Stimulated activated CD8-positive, alpha-beta memory T cell treated with anti-CD3 and anti-CD28 coated beads, Interleukin-12 subunit alpha, Interleukin-12 subunit beta, amount 100 ng/mL, for 24 hours (primary cell): ENCODE results near the gene CCND3.
A peak's percentile ranks its signal among the peaks of the same experiment; 100 is the strongest.
"Not testable (repeated sequence)": the region's sequence is repeated elsewhere in the genome, so short reads cannot be mapped to it uniquely, and the experiment has no call there.

Experiments used
- DNase-seq: peaks from one replicate; pipeline ENCODE4 v3.0.0-alpha.2; 2020; ENCODE audit errors: extremely low read depth

Gene CCND3

DNA sequence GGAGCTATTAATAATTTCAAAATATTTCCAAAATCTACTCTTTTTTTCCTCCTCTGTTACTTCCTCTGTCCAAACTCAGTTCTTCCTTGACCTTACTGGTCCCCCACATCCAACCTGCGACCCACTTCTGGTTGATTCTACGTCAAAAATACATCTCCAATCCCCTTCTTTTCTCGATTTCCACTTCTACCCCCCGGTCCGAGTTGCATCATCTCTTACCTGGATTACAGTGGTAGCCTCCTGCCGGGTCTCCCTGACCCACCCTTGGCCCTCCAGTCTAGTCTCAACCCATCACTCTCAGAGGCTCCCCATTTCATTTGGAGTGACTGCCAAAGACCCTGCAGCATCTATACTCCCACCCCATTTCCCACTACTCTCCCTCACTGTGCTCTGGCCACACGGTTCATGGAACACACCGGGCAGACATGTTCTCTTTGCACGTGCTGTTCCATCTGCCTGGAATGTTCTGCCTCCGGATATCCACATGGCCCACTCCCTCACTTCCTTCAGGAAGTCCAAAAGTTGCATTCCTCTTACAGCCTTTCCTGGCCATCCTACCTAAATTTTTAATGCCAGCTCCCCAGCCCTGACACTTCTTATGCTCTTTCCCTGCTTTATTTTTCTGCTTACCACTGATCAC lies 6.1 kb upstream of the CCND3 start:
- DNase-seq = no peak

DNA sequence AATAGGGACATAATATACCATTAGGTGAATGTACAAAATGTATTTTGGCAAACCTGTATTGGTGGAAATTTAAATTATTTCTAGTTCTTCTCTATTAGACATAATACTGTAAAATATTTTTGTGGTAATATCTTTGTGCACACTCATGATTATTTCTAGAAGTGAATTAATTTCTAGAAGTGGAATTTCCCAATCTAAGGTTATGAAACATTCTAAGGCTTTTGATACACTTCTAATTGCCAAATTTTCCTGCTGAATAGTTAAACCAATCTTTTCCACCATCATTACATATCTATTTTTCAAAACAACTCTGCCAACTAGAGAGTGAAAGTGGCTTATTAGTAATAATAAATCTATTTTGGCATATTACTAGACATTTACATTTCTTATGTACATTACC lies 1.8 kb upstream of the CCND3 start:
- no peak for DNase-seq

DNA sequence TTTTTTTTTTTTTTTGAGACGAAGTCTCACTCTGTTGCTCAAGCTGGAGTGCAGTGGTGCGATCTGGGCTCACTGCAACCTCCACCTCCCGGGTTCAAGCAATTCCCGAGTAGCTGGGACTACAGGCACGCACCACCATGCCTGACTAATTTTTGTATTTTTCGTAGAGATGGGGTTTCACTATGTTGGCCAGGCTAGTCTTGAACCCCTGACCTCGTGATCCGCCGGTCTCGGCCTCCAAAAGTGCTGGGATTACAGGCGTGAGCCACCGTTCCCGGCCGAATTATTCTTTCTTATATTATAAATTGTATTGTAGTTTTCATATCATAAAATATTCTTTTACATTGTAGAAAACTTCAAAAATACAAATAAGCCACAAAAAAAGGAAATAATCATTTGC lies 1.3 kb upstream of the CCND3 start:
- not testable (repeated sequence) for DNase-seq

DNA sequence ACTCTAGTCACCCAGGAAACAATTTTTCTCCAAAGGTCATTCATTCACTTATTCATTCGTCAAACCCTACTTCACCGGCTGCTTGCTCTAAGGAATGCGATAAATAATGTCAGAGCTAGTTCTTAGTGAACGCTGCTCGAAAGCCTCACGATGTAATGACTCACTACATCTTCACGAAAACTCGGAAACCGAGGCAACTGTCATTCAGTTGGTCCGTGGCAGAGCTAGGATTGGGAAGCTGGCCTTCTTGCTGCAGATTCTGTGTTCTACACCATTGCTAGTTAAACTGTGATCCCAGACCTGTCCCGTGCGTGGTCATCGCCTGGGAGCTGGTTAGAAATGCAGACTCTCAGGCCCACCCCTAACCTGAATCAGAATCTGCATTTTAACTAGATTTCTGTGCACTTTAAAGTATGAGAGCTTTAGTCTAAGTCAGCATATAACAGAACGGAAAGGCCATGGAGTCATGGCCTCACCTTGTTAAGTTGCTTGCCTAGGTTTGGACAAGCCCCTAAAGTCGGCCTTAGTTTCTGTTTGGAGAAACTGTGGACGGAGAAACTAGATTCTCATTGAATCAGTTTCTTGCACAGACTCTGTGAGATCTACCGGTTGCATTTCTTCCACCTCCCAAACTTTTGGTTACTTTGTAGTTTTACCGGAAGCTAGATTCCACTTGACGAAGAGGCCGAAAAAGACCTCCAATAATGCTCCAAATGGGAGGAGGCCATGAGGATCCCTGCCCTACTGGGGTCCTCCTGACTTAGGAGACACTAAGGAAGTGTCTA lies 651 bp upstream of the CCND3 start:
- DNase-seq = no peak

DNA sequence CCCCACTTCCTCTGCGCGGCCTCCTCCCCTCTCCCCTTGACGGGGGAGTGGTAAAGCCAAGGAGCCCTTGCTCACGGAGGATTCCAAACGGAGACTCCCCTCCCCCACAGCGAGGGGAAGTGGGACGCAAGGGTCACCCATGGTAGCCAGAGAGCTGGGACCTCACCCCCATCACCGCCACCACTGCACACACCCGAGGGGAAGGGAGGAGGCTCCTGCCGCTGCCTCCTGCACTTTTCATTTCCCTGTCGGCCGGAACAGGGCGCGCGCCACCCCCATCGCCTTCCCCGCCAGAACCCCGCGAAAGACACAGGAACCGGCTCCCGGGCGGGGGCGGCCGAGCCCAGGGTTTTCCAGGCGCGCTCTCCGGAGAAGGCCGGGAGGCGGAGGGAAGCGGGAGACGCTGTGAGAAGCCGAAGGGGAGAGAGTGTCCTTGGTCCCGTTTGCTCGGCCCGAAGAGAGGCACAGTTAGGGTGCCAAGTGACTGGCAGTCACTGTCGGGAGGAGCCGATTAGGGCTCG lies 789 bp downstream of the CCND3 start:
- no peak for DNase-seq

DNA sequence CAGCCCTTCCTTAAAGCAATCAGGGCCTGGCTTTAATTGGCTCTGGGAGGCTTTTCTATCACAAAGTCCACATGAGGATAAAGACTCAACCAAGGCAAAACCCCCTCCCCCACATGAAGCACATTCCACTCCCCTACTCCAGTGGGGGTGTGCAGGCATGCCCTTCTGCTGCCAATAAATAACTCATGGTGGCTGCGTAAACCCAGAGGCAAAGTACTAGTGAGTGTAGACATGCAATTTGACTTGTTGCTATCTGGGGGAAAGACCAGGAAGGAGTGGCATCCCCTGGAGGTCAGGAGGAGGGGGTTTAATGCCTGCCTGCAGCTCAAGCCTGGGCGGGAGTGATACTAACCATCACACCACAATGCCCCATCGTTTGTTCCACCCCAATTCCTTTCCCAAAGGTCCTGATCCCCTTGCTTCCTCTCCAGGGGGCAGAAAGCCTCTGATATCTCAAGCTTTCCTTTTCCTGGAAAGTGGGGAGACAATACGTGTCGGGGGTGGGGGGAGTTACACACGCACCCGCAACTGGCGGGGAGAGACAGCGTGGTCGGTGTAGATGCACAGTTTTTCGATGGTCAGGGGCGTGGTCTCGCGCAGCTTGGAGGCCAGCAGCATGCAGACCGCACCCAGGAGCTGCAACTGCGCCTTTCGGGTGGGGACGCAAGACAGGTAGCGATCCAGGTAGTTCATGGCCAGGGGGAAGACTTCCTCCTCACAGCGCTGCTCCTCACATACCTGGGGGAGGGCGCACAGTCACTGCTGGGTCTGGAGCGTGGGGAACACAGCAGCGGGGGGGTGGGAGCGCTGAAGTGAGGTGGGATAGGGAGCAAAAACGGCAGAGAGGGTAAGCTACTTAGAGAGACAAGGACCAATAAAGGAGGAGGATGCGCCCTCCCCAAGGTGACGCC lies 1.5 kb downstream of the CCND3 start:
- no peak for DNase-seq

DNA sequence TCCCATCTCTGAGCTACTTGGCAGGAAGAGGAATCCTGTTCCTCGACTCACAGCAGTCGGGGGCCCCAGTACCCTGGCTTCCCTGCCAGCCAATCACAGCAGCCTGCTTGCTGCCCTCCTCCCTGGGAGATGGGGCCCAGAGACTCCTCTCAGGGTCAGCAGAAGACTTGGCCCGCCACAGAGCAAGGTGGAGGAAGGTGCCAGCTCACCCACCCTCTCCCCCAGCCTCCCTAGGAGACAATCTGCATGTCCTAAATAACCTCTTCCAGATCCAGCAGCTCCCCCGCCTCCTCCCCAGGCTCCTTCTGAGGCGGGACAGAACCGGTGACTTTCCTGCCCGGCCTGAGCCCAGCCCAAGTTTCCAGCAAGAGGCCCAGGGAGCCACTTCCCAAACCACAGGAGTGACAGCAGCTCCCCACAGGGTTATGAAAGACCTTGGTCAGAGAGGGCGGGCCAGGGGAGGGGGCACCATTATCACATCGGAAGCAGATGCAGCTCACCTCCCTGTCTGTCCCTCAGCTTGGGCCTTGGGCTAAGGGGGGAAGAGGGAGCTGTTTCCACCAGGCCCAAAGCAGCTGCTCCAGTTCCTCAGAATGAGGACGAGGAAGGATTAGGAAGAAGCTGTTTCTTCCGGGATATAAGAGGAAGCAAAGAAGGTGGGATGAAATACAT lies 2.3 kb downstream of the CCND3 start:
- no peak for DNase-seq

DNA sequence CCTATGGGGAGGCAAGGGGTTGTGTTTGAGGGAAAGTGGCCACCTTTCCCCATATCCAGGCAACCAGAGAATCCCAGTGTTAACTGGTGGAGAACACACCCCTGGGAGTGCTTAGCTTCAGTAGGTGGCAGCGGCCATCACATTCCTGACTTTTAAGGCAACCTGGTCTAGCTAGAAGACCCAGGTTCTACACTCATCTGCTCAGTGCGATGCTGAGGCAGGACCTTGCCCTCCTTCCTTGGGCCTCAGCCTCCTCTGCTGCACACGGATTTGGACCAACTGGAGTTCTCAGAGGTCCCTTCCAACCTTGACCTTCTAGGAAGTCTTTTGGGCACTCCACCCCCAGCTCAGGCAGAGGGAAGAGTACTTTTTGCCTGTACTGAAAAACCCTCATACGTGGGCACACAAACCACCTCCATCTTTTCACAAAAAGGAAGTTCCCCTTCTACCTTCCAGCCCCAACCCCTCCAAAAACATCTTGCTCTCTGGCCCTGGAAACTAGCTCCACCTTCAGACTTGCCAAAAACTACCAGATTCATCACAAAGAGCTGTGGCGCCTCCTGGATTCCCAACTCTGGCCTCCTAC lies 2.9 kb downstream of the CCND3 start:
- DNase-seq = no peak

DNA sequence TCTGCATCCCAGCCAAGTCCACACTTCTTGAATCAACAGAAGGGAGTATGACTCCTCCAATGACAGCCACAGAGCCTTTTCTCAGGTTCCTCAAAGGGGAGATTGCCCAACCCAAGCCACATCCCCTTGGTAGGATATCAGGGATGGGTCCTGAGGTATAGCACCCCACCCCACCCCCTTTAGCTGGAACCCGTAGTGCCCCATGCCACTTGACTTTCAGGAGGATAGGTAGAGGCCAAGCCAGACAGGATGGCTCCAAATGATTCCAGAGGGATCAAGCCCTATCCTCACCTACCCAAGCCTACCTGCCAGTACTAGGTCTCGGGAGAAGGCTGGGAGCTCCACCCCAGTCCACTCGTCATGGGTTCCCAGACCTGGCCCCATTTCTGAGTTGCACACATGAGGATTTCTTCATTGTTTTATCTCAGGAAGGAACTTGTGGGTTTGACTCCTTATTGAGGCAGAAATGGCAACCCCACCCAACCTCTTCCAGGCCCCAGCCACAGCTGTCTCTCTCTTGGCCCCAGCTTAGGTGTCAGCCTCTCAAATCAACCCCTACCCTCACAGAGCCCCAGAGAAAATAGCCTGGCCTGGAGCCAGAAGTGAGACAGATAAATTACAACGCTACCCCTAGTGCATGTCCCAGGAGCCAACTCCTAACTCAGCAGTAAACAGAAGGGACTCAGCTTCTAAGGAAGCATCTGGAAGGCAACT lies 3.6 kb downstream of the CCND3 start:
- DNase-seq = no peak

DNA sequence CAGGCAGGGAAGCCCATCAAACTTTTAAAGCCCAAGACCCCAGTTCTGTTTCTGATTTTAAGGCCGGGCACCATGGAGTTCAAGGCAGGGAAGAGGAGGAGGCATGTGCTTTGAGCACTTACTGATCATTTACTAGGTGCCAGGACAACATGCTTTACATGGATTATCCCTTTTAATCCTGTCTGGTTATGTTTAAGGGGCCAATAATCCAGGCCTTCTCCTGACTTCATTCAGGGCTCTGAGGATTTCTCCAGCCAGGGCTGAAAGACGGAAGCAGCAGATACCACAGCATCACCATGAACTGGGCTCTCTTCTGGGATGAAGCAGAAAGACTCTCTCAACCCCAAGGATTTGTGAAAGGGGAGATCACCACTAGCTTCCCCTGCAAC lies 4.1 kb downstream of the CCND3 start:
- no peak for DNase-seq

DNA sequence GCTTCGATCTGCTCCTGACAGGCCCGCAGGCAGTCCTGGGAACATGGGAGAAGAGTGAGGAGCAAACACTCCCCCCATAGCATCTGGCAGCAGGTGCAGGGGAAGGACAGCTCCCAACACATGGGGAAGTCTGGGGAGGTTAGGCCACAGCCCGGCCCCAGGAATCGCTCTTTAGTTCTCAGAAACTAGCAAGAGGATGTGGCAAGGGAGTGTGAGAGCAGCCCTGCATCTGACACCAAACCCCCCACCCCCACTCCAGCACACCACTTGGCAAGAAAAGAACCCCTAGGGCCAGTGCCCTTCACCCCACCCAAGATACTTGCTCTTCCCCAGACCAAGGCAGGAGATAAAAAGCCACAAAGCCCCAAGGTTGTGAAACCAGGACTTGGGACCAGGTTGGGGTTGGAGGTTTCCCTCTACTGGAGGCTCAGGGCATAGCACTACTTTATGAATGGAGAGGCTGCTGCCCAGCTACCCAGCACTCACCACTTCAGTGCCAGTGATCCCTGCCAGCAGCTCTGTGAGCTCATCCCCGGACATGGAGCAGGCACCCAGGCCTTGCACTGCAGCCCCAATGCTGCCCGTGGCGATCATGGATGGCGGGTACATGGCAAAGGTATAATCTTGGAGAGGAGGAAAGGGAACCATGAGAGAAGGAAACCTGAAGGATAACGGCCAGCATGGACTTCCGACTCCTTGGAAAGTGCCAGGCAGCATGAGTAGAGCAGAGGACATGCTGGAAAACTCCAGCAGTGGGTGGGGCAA lies 5.4 kb downstream of the CCND3 start:
- peak; percentile 51 for DNase-seq

DNA sequence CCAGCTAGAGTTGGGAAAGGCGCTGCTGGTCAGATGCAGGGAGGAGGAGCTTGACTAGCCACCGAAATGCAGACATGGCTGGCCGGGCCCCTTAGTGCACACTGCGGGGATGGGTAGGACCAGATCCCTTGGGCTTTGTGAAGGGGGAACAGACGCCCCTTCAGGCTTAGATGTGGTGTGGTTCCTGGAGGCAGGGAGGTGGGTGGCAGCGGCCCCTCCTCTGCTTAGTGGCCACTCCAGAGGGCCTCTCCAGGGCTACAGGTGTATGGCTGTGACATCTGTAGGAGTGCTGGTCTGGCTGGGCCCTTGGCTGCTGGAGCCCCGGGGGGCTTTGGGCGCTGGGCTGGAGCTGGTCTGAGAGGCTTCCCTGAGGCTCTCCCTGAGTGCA lies 5.9 kb downstream of the CCND3 start:
- no peak for DNase-seq

DNA sequence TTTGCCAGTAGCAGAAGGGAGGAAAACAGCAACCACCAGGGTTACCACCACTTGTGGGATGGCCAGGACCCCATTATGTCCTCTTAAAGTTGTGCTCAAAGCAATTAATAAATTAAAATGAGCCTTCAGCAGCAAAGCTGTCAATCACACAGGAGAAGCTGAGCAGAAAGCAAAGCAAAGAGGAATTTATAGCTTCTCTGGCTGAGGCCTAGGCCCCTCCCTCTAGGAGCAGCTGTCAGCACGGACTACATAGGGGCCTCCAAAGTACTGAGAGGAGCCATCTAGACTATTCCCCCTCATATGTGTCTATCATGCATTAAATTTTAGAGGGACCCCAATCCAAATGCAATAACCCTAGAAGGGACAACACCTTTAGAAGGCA lies 6.4 kb downstream of the CCND3 start:
- no peak for DNase-seq

DNA sequence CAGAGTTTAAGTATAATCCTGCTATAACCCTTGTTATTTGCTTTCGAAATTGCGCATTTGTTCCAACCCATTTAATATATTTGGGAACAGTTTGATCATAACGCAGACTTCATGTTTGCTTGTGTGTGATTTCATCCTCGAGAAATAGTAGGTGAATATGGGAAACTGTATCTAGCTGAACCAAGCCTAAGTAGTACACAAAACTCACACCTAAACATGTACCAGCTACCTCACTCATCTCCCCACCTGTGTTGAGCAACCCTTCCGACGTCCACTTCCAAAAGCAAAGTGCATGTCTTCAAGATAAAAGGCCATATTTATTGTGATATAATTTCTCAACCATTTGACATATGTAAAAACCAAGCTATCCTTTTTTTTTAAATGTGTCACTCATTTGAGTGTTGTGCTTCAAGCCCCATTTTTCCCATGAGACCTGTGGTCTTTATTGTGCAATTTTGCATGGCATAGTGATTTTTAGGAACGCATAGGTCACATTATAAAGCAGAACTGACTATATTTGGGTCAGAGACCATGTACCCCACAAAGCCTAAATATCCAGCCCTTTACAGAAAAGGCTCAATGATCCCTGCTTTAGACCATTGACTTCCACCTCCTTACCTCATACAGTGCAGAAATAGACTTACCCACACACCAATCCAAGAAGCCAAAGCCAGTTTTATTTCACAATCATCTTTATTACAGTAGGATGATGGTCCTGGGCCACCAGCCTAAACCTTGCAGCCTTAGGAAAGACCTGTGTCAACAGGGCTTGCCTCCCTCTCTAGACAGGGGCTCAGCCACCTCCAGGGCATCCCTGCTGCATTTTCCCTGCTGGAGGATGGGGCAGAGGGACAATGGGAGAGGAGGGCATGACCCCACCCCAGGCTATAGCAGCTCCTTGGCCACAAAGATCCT lies 7.1 kb downstream of the CCND3 start:
- DNase-seq = no peak

DNA sequence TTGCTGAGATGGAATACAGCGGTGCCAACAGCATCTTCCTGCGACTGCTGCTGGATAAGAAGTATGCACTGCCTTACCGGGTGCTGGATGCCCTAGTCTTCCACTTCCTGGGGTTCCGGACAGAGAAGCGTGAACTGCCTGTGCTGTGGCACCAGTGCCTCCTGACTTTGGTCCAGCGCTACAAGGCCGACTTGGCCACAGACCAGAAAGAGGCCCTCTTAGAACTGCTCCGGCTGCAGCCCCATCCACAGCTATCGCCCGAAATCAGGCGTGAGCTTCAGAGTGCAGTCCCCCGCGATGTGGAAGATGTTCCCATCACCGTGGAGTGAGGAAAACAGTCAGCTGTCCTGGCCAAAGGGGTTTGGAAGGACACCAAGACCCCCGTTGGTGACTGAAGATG lies 9.2 kb downstream of the CCND3 start:
- DNase-seq = no peak

DNA sequence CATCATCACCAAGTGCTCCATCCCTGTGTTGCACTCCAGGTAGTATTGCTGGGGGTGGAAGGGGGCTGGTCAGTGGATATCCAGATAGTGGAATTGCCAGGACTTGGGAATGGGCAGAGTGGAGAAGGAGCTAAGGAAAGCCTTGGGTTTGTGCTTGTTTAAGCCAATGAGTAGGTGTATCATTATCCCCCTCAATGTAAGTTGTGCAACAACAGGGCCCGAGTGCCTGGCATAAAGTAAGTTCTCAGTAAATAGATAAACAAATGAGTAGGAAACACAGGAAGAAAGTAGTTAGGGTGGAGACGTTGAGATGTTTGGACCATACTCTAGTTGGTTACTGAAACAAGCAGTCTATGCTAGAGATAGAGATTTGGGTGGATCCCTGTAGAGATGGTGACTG lies 9.8 kb downstream of the CCND3 start:
- DNase-seq = no peak

DNA sequence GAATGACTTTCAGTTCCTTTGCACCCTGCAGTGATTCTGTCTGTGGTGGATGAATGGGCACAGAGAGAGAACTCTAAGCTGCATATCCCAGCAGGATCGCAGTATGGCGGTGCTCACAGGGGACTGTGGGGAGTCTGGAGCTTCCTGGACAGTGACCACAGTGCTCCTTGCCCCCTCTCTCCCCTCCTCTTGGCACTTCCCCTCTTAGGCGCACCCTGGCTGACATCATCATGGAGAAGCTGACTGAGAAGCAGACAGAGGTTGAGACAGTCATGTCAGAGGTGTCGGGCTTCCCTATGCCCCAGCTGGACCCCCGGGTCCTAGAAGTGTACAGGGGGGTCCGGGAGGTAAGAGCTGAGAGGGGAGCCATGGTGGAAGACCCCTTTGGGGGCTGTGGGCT lies 11.7 kb downstream of the CCND3 start:
- no peak for DNase-seq

DNA sequence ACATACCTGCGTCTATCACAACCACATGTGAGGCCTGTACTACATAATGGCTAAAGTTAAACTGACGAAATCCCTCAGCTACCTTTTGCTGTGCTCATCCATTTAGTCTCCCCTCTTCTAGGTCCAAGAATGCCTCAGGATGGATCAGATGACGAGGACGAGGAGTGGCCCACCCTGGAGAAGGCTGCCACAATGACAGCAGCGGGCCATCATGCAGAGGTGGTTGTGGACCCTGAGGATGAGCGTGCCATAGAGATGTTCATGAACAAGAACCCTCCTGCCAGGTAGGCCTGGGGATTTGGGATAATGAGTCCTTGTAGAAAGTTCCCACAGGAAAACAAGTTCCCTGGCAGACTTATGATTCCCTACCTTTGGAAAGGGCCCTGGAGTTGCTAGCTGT lies 14.4 kb downstream of the CCND3 start:
- DNase-seq = no peak

DNA sequence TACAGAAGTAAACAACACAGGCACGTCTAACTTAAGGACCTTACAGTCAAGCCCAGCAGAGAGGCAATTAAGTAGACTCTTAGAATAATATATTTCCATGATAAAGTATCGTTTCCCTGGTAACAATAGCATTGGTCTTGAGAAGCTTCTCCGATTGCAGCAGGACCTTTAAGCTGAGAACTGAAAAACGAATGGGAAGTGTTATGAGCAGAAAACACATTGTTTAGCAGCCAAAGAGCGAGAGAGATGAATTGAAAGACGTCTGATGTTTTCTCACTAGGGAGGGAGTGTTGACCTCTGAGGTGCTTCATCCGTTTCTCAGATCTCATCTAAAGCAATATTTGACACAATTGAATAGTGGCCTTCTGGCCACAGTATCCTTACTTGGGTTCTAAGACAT lies 19.5 kb downstream of the CCND3 start:
- no peak for DNase-seq
